ENCODE results near the gene HMGN4.
"Not testable (repeated sequence)": the region's sequence is repeated elsewhere in the genome, so short reads cannot be mapped to it uniquely, and the experiment has no call there.

The HMGN4 gene

GRCh38 chr6:26524314-26524713, 13.9 kb upstream of the HMGN4 start:
- H2AFZ ChIP-seq (ENCODE audit: insufficient read depth, low read length, poor library complexity); H3K18ac ChIP-seq (ENCODE audit: low read length); H2BK5ac ChIP-seq (ENCODE audit: low read depth, low read length, poor library complexity); H2BK120ac ChIP-seq (ENCODE audit: insufficient read depth, low read length, poor library complexity); H3K14ac ChIP-seq (ENCODE audit: low read length); H3K4me2 ChIP-seq (ENCODE audit: low read length); H3K9ac ChIP-seq (ENCODE audit: low read length); H4K12ac ChIP-seq (ENCODE audit: low read depth, low read length); H3K36me3 ChIP-seq (ENCODE audit: control insufficient read depth in 1 of 2, insufficient read depth in 2 of 2, low read length in 2 of 2); H2BK12ac ChIP-seq (ENCODE audit: low read length); H3K79me2 ChIP-seq (ENCODE audit: control insufficient read depth, insufficient read depth, low read length, poor library complexity); DNase-seq; H4K91ac ChIP-seq (ENCODE audit: low read depth, low read length); H3K23ac ChIP-seq (ENCODE audit: low read length); H2AK5ac ChIP-seq (ENCODE audit: low read length); H3K27ac ChIP-seq (ENCODE audit: low read depth, low read length); H3K79me1 ChIP-seq (ENCODE audit: low read length); H3K4ac ChIP-seq (ENCODE audit: low read depth, low read length); H3K27me3 ChIP-seq (ENCODE audit: insufficient read depth, low read length); H3K4me3 ChIP-seq (ENCODE audit: low read depth, low read length); H3K4me1 ChIP-seq (ENCODE audit: control insufficient read depth in 1 of 2, insufficient read depth in 2 of 2, low read length in 2 of 2); H4K8ac ChIP-seq (ENCODE audit: low read depth, low read length); H3K9me3 ChIP-seq (ENCODE audit: insufficient read depth, low read depth, low read length): not testable (repeated sequence)
- no CpG with 5 or more reads among the region's 2 CpGs for WGBS (ENCODE audit: extremely low coverage, insufficient coverage, insufficient read length)

DNA sequence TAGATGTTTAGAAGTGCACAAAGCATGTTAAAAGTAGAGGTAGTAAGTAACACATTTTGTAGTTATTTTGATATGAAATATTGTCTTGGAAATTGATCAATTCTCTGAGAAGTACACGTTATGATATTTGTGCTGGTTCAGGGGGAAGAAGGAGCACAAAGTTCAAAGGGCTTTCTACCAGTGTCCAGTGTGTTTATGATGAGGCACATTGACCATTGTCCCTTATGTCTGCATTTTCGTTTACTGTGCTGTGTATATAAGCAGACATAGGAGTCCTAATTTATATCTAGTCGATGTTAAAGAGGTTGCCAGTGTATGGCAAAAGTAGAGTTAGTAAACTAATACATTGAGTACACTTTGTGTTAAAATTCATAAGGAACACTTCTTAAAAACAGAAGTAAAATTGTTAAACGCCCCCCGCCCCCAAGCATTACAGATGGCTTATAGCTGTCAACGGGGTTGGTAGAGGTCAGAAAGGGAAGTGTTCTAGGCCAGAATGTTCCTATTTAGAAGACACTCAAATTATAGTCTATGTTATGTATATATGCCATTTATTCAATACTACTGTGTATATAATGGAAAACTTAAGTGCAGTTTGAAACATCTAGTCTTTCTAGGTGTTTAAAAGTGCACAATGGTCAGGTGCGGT, 13.3 kb upstream of the HMGN4 start:
- H3K23ac ChIP-seq (ENCODE audit: low read length), result no peak overlapping the region
- no peak overlapping the region for H3K9ac ChIP-seq (ENCODE audit: low read length)
- no peak overlapping the region for H2AFZ ChIP-seq (ENCODE audit: insufficient read depth, low read length, poor library complexity)
- no peaks in the 10 kb centered on the region for H3K9me3 ChIP-seq (ENCODE audit: insufficient read depth, low read depth, low read length)
- H3K79me2 ChIP-seq (ENCODE audit: control insufficient read depth, insufficient read depth, low read length, poor library complexity), result peaks cover 5% of the 10 kb centered on the region
- no peak overlapping the region for H3K18ac ChIP-seq (ENCODE audit: low read length)
- no peak overlapping the region for H3K4me3 ChIP-seq (ENCODE audit: low read depth, low read length)
- no peak overlapping the region for H4K8ac ChIP-seq (ENCODE audit: low read depth, low read length)
- H3K27me3 ChIP-seq (ENCODE audit: insufficient read depth, low read length), result no peaks in the 10 kb centered on the region
- no peak overlapping the region for H2BK12ac ChIP-seq (ENCODE audit: low read length)
- no peak overlapping the region for H3K14ac ChIP-seq (ENCODE audit: low read length)
- no CpG with 5 or more reads among the region's 7 CpGs for WGBS (ENCODE audit: extremely low coverage, insufficient coverage, insufficient read length)
- H3K4me2 ChIP-seq (ENCODE audit: low read length), result no peak overlapping the region
- no peak overlapping the region for H4K12ac ChIP-seq (ENCODE audit: low read depth, low read length)
- peaks cover 8% of the 10 kb centered on the region for H3K79me1 ChIP-seq (ENCODE audit: low read length)
- H2AK5ac ChIP-seq (ENCODE audit: low read length), result no peak overlapping the region
- no peak overlapping the region for H2BK5ac ChIP-seq (ENCODE audit: low read depth, low read length, poor library complexity)
- no peaks in the 10 kb centered on the region for H3K36me3 ChIP-seq (ENCODE audit: control insufficient read depth in 1 of 2, insufficient read depth in 2 of 2, low read length in 2 of 2)
- DNase-seq, result no peak
- no peak overlapping the region for H3K27ac ChIP-seq (ENCODE audit: low read depth, low read length)
- no peaks in the 10 kb centered on the region for H3K4me1 ChIP-seq (ENCODE audit: control insufficient read depth in 1 of 2, insufficient read depth in 2 of 2, low read length in 2 of 2)
- no peak overlapping the region for H4K91ac ChIP-seq (ENCODE audit: low read depth, low read length)
- H3K4ac ChIP-seq (ENCODE audit: low read depth, low read length), result no peak overlapping the region
- no peak overlapping the region for H2BK120ac ChIP-seq (ENCODE audit: insufficient read depth, low read length, poor library complexity)

- no peak overlapping the region for H2BK120ac ChIP-seq (ENCODE audit: insufficient read depth, low read length, poor library complexity)
- H2AFZ ChIP-seq (ENCODE audit: insufficient read depth, low read length, poor library complexity), result no peak overlapping the region
- H3K9me3 ChIP-seq (ENCODE audit: insufficient read depth, low read depth, low read length), result no peaks in the 10 kb centered on the region
- no peak overlapping the region for H3K4me2 ChIP-seq (ENCODE audit: low read length)
- H3K14ac ChIP-seq (ENCODE audit: low read length), result no peak overlapping the region
- H3K18ac ChIP-seq (ENCODE audit: low read length), result no peak overlapping the region
- peaks cover 6% of the 10 kb centered on the region for H3K79me1 ChIP-seq (ENCODE audit: low read length)
- no CpG with 5 or more reads among the region's 2 CpGs for WGBS (ENCODE audit: extremely low coverage, insufficient coverage, insufficient read length)
- no peaks in the 10 kb centered on the region for H3K36me3 ChIP-seq (ENCODE audit: control insufficient read depth in 1 of 2, insufficient read depth in 2 of 2, low read length in 2 of 2)
- H3K27me3 ChIP-seq (ENCODE audit: insufficient read depth, low read length), result no peaks in the 10 kb centered on the region
- H3K79me2 ChIP-seq (ENCODE audit: control insufficient read depth, insufficient read depth, low read length, poor library complexity), result peaks cover 5% of the 10 kb centered on the region
- no peak overlapping the region for H2BK5ac ChIP-seq (ENCODE audit: low read depth, low read length, poor library complexity)
- H3K9ac ChIP-seq (ENCODE audit: low read length), result no peak overlapping the region
- H4K91ac ChIP-seq (ENCODE audit: low read depth, low read length), result no peak overlapping the region
- H3K27ac ChIP-seq (ENCODE audit: low read depth, low read length), result no peak overlapping the region
- H3K23ac ChIP-seq (ENCODE audit: low read length), result no peak overlapping the region
- no peak overlapping the region for H2AK5ac ChIP-seq (ENCODE audit: low read length)
- DNase-seq, result no peak
- H4K12ac ChIP-seq (ENCODE audit: low read depth, low read length), result no peak overlapping the region
- H2BK12ac ChIP-seq (ENCODE audit: low read length), result no peak overlapping the region
- no peaks in the 10 kb centered on the region for H3K4me1 ChIP-seq (ENCODE audit: control insufficient read depth in 1 of 2, insufficient read depth in 2 of 2, low read length in 2 of 2)
- H4K8ac ChIP-seq (ENCODE audit: low read depth, low read length), result no peak overlapping the region
- no peak overlapping the region for H3K4me3 ChIP-seq (ENCODE audit: low read depth, low read length)
- H3K4ac ChIP-seq (ENCODE audit: low read depth, low read length), result no peak overlapping the region
These were observed 12.3 kb upstream of the HMGN4 start for GRCh38 chr6:26525838-26526237.

- H3K18ac ChIP-seq (ENCODE audit: low read length), result no peak overlapping the region
- H3K27ac ChIP-seq (ENCODE audit: low read depth, low read length), result no peak overlapping the region
- H3K27me3 ChIP-seq (ENCODE audit: insufficient read depth, low read length), result no peaks in the 10 kb centered on the region
- no peaks in the 10 kb centered on the region for H3K4me1 ChIP-seq (ENCODE audit: control insufficient read depth in 1 of 2, insufficient read depth in 2 of 2, low read length in 2 of 2)
- no peak overlapping the region for H4K91ac ChIP-seq (ENCODE audit: low read depth, low read length)
- no peak overlapping the region for H3K4me2 ChIP-seq (ENCODE audit: low read length)
- no peak overlapping the region for H2BK12ac ChIP-seq (ENCODE audit: low read length)
- no peak overlapping the region for H2AFZ ChIP-seq (ENCODE audit: insufficient read depth, low read length, poor library complexity)
- H4K8ac ChIP-seq (ENCODE audit: low read depth, low read length), result no peak overlapping the region
- peaks cover 3% of the 10 kb centered on the region for H3K79me2 ChIP-seq (ENCODE audit: control insufficient read depth, insufficient read depth, low read length, poor library complexity)
- H2AK5ac ChIP-seq (ENCODE audit: low read length), result no peak overlapping the region
- no peaks in the 10 kb centered on the region for H3K9me3 ChIP-seq (ENCODE audit: insufficient read depth, low read depth, low read length)
- no peak overlapping the region for H3K14ac ChIP-seq (ENCODE audit: low read length)
- H3K36me3 ChIP-seq (ENCODE audit: control insufficient read depth in 1 of 2, insufficient read depth in 2 of 2, low read length in 2 of 2), result no peaks in the 10 kb centered on the region
- no peak overlapping the region for H3K9ac ChIP-seq (ENCODE audit: low read length)
- no CpG with 5 or more reads among the region's 1 CpG for WGBS (ENCODE audit: extremely low coverage, insufficient coverage, insufficient read length)
- DNase-seq, result no peak
- no peak overlapping the region for H3K23ac ChIP-seq (ENCODE audit: low read length)
- peaks cover 3% of the 10 kb centered on the region for H3K79me1 ChIP-seq (ENCODE audit: low read length)
- H3K4ac ChIP-seq (ENCODE audit: low read depth, low read length), result no peak overlapping the region
- H3K4me3 ChIP-seq (ENCODE audit: low read depth, low read length), result no peak overlapping the region
- H2BK5ac ChIP-seq (ENCODE audit: low read depth, low read length, poor library complexity), result no peak overlapping the region
- H2BK120ac ChIP-seq (ENCODE audit: insufficient read depth, low read length, poor library complexity), result no peak overlapping the region
- H4K12ac ChIP-seq (ENCODE audit: low read depth, low read length), result no peak overlapping the region
These were observed 11.2 kb upstream of the HMGN4 start for GRCh38 chr6:26526928-26527327.

Measured in trophoblast cell (in vitro differentiated cells and primary cell).